Measurements from ENCODE around the gene BICD2. TPM values are rescaled to one million over a fixed set of nuclear protein-coding genes. Genes with fewer than 3 reads are reported as not detected.

Gene BICD2
- total RNA-seq, 1 donor from 2014 or later = 44.0 TPM

GRCh38 chr9:92752812-92753404, 11.7 kb downstream of the BICD2 start:
- H3K27me3 ChIP-seq (ENCODE audit: control insufficient read depth, insufficient read depth, low read length) = no peaks in the 10 kb centered on the region
- TF ChIP-seq CTCF (IDR thresholded peaks at IDR 0.05; ENCODE audit: insufficient read depth, low read length, poor library complexity, severe bottlenecking) = no peak
- no peaks in the 10 kb centered on the region for H3K36me3 ChIP-seq (ENCODE audit: control insufficient read depth, insufficient read depth, low read length)
- no peak overlapping the region for H3K4me3 ChIP-seq (ENCODE audit: low read depth, low read length)
- no peak for DNase-seq (ENCODE audit: low read depth)

GRCh38 chr9:92749934-92750315, 14.7 kb downstream of the BICD2 start:
- DNase-seq (ENCODE audit: low read depth) = no peak
- Histone ChIP-seq H3K27me3 (ENCODE audit: control insufficient read depth, insufficient read depth, low read length) (no peaks in the 10 kb centered on the region), H3K36me3 (ENCODE audit: control insufficient read depth, insufficient read depth, low read length) (no peaks in the 10 kb centered on the region), H3K4me3 (ENCODE audit: low read depth, low read length) (no peak overlapping the region)
- no peak for TF ChIP-seq CTCF (IDR thresholded peaks at IDR 0.05; ENCODE audit: insufficient read depth, low read length, poor library complexity, severe bottlenecking)

GRCh38 chr9:92749071-92749933, 15.3 kb downstream of the BICD2 start:
- Histone ChIP-seq H3K36me3 (ENCODE audit: control insufficient read depth, insufficient read depth, low read length) (no peaks in the 10 kb centered on the region), H3K4me3 (ENCODE audit: low read depth, low read length) (no peak overlapping the region), H3K27me3 (ENCODE audit: control insufficient read depth, insufficient read depth, low read length) (no peaks in the 10 kb centered on the region)
- no peak for TF ChIP-seq CTCF (IDR thresholded peaks at IDR 0.05; ENCODE audit: insufficient read depth, low read length, poor library complexity, severe bottlenecking)
- DNase-seq (ENCODE audit: low read depth) = no peak

- no peak for TF ChIP-seq CTCF (IDR thresholded peaks at IDR 0.05; ENCODE audit: insufficient read depth, low read length, poor library complexity, severe bottlenecking)
- H3K36me3 ChIP-seq (ENCODE audit: control insufficient read depth, insufficient read depth, low read length) = no peaks in the 10 kb centered on the region
- H3K27me3 ChIP-seq (ENCODE audit: control insufficient read depth, insufficient read depth, low read length) = no peaks in the 10 kb centered on the region
- DNase-seq (ENCODE audit: low read depth) = no peak
- no peak overlapping the region for H3K4me3 ChIP-seq (ENCODE audit: low read depth, low read length)
Measured at GRCh38 chr9:92748233-92748497, 16.5 kb downstream of the BICD2 start.

GRCh38 chr9:92747459-92748232, 17.0 kb downstream of the BICD2 start:
- no peak overlapping the region for H3K4me3 ChIP-seq (ENCODE audit: low read depth, low read length)
- H3K36me3 ChIP-seq (ENCODE audit: control insufficient read depth, insufficient read depth, low read length) = no peaks in the 10 kb centered on the region
- DNase-seq (ENCODE audit: low read depth) = no peak
- TF ChIP-seq CTCF (IDR thresholded peaks at IDR 0.05; ENCODE audit: insufficient read depth, low read length, poor library complexity, severe bottlenecking) = no peak
- no peaks in the 10 kb centered on the region for H3K27me3 ChIP-seq (ENCODE audit: control insufficient read depth, insufficient read depth, low read length)
